Measurements from ENCODE around the gene WDR46.
"Not testable (repeated sequence)": the region's sequence is repeated elsewhere in the genome, so short reads cannot be mapped to it uniquely, and the experiment has no call there.

The WDR46 gene

DNA sequence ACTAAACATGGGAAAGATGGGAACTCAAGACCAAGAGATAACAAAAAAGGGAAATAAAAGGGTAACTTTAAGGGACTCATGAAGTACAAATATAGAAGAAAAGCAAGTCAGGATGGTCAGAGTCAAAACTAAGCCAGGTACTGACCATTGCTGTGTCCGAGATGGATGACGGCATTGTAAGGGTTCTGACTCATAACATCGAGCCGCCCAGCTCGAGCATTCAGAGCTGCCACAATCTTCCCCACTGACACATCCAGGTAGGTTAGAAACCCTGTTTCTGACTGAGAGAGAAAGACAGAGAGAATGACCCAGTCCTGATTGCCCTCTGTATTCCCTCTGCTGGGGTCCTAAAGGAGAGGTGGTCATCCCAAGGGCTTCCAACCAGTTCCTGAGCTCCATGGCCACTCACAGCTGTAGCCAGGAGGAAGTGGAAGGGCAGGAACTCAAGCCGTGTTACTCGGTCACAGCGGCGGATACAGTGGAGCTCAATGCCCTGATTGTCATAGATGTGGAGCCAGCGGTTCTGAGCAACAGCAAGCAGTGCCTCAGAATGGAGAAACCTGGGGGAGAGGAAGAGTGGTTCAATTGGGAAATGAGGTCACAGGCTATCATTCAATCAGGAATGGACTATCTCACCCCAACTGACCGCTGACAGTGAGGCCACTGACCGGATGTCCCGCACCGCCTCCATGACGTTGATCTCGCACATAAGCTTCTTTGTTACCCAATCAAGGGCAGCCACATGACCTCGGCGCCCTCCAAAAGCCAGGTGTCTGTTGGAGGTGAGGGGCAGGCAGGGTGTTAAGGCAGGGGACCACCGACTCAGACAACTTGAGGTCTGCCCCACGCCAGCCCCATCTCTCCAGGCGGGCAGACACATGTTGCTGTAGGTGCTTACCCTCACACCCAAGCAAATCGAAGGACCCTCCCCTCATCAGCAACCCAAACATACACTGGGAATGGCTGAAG, 1.8 kb downstream of the WDR46 start:
- no peak for DNase-seq

DNA sequence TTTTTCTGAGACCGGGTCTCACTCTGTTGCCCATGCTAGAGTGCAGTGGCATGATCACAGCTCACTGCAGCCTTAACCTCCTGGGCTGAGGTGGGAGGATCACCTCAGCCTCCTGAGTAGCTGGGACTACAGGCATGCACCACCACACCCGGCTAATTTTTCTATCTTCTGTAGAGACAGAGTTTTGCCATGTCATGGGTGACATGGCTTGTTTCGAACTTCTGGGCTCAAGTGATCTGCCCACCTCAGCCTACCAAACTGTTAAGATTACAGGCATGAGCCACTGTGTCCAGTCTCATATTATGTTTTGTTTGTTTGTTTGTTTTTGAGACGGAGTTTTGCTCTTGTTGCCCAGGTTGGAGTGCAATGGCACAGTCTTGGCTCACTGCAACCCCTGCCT, 3.8 kb downstream of the WDR46 start:
- DNase-seq: not testable (repeated sequence)

DNA sequence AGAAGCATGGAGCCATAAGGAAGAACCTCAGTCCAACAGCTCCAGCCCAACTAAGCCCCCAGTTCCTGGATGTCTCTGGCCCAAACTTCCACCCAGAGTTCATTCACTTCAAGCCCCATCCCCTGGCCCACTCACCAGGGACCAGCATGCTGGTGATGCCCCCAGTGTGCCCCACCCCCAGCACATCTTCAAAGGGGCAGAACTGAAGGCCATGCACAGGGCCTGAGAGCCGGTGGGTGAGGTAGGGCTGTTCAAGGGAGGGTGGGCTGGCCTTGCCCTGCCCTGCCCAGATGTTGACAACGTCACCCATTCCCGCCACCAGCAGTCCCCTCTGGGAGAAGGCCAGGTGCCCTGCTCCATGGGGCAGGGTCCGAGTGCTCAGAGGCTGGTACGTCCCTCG, 8.5 kb downstream of the WDR46 start:
- DNase-seq: no peak

DNA sequence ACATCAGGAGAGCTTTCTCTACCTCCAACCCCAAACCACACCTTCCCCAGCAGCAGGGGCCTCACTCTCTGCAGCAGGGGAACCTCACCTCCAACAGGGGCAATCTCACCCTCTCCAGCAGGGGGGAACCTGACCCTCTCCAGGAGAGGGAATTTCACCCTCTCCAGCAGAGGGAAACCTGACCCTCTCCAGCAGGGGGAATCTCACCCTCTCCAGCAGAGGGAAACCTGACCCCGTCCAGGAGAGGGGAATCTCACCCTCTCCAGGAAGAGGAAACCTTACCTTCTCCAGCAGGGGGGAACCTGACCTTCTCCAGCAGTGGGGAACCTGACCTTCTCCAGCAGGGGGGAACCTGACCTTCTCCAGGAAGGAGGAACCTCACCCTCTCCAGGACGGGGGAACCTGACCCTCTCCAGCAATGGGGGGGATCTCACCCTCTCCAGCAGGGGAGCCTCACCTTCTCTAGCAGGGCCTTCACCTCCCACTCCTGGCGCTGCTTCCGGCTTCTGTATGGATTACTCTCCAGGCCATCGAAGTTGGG, 9.0 kb downstream of the WDR46 start:
- DNase-seq: no peak

DNA sequence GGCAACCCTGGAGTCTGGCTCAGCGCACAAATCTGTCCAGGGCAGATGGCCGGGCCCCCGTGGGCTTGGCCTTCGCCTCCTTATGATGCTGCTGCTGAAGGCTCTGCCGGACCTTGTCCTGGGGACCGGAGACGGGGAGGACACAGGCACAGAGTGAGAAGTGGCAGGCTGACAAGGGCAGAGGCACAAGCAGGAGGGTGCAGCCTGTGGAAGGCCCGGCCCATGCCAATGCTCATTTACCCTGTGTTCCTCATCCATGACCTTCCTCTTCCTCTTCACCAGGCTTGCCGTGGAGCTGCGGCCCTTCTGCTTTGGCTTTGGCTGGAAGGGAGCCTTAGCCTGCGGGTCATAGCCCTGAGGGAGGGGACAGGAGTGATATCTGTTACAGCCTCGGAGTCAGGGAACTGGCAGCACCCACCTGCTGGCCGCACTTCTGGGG, 9.8 kb downstream of the WDR46 start:
- peak in 2 of 14 donors; percentile 21 to 81 for DNase-seq

DNA sequence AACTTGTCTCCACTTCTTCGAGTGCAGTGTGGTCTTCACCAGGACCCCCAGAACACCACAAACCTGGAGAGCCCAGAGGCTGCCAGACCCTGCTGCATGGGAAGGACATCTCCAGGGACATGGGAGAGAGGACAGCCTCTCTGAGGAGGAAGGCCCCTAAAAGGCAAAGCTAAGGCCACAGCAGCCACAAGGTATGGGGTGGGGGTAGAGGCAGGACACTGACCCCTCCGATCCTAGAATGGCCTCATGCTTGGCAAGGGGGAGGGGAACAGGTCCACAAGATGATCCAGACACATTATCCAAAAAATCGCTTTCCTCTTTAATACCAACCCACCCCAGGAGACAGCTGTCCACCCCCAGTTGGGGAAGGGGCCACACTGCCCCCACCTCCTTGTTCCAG, 10.2 kb downstream of the WDR46 start:
- no peak for DNase-seq

DNA sequence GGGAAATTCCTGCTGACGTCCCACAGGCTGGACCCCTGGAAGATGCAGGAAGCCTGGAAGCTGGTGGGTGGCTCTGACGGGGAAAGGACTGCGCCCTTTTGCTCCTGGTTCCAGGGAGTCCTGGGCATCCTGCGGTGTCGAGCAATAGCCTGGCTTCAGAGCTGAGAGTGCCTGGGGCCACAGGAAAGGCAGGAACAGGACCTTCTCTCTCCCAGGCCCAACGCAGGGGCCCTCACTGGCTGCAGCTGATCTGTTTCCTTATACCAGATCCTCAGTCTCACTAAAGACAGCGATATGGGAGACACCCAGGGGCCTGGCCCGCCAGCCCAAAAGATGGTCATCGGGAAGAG, 10.7 kb downstream of the WDR46 start:
- no peak for DNase-seq

DNA sequence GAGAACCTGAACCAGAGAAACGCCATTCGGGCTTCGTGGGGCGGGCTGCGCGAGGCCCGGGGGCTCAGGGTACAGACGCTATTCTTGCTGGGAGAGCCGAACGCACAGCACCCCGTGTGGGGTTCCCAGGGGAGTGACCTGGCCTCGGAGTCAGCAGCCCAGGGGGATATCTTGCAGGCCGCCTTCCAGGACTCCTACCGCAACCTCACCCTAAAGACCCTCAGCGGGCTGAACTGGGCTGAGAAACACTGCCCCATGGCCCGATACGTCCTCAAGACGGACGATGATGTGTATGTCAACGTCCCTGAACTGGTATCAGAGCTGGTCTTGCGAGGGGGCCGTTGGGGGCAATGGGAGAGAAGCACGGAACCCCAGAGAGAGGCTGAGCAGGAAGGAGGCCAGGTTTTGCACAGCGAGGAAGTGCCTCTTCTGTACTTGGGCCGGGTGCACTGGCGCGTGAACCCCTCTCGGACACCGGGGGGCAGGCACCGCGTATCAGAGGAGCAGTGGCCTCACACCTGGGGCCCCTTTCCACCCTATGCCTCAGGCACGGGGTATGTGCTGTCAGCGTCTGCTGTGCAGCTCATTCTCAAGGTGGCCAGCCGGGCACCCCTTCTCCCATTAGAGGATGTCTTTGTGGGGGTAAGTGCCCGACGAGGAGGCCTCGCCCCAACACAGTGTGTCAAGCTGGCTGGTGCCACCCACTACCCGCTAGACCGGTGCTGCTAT, 11.2 kb downstream of the WDR46 start:
- DNase-seq: peak in 1 of 14 donors; percentile 32

DNA sequence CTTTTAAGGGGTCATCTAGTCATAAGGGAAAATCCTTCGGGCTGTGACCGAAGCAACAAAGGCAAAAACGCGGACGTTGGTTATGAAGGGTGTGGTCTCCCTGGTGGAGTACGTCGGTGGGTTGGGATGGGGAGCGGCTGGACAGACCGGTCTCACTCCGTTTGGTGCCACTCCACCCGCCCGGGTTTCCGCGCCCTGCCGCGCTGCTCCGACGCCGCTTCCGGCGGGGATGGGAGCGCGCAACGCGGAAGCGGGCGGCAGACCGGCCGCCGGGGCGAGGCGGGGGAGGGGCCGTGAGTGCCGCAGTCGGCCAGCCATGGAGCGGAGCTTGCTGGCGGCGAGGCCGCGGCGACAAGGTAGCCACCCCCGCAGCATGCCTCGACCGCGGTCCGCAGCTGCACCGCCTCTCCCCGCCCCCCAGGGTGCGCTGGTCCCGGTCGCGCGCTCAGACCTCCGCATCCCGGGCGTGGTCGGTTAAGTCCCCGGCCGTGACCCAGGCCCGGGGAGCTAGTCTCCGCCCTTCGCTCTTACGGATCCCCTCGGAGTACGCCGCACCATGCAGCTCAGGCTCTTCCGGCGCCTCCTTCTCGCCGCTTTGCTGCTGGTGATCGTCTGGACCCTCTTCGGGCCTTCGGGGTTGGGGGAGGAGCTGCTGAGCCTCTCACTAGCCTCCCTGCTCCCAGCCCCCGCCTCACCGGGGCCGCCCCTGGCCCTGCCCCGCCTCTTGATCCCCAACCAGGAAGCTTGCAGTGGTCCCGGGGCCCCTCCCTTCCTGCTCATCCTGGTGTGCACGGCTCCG, 12.0 kb downstream of the WDR46 start, which contains the start of gene B3GALT4:
Gene B3GALT4 (plus strand): TSS at position 260 of the 799 bp plus-strand sequence. CDS start 297 bp downstream, at position 557.
- DNase-seq: peak in 12 of 14 donors; percentile 12 to 78 (median 58)

DNA sequence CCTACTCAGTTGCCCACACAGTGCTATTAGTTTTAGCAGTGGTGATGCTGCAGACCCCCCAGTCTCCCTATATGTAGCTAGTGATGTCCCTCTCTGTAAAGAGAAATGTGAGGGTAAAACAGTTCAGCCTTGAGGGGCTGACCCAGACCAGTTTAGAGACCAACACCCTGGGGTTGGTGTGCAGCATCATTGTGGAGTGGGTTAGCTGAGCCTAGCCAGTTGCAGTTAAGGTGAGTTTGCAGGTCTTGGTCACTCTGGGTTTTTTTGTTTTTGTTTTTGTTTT, 12.5 kb downstream of the WDR46 start:
- DNase-seq: no peak

DNA sequence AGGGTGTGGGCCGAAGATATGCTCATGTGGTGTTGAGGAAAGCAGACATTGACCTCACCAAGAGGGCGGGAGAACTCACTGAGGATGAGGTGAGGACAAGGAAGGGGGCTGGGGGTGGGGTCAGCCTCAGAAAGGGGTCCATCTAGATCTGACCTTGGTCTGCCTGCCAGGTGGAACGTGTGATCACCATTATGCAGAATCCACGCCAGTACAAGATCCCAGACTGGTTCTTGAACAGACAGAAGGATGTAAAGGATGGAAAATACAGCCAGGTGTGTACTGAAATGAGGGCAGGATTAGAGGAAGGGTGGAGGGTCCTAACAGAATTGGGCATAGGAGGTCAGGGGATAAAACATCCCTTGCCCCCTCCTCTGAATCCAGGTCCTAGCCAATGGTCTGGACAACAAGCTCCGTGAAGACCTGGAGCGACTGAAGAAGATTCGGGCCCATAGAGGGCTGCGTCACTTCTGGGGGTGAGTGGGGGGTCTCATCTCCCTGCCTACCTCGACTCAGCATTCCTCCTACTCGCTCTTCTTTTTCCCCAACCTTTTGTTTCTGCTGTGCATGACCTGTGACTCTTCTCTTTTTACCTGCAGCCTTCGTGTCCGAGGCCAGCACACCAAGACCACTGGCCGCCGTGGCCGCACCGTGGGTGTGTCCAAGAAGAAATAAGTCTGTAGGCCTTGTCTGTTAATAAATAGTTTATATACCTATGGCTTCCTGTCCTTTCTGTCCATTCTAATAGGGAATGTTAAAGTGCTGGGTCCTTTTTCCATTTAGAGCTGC, 13.1 kb downstream of the WDR46 start:
- DNase-seq: not testable (repeated sequence)

DNA sequence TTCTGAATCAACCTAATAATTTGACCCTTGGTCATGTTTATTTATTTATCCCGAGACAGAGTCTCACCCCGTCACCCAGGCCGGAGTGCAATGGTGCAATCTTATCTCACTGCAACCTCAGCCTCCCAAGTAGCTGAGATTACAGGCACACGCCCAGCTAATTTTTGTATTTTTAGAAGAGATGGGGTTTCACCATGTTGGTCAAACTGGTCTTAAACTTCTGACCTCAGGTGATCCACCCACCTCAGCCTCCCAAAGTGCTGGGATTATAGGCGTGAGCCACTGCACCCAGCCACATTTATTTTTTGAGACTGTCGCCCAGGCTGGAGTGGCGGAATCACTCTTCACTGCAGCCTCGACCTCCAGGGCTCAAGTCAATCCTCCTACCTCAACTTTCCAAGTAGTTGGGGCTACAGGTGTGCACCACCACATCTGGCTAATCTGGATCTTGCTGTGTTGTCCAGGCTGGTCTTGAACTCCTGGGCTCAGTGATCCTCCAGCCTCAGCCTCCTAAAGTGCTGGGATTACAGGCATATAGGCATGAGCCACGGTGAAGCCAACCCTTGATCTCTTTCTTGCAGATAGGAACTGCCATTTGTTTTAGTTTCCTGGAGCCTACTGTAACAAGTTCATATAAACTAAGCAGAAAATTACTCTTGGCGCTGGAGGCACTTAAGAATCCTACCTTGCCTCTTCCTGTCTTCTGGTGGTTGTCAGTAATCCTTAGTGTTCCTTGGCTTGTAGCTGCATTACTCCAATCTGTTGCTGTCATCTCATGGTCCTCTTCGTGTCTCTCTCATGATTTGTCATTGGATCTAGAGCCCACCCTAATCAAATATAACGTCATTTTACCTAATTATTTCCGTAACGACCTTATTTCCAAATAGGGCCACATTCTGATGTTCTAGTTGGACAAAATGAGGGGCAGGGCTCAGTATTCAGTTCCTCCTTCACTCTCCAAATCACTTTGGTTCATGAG, 14.8 kb downstream of the WDR46 start:
- DNase-seq: no peak

DNA sequence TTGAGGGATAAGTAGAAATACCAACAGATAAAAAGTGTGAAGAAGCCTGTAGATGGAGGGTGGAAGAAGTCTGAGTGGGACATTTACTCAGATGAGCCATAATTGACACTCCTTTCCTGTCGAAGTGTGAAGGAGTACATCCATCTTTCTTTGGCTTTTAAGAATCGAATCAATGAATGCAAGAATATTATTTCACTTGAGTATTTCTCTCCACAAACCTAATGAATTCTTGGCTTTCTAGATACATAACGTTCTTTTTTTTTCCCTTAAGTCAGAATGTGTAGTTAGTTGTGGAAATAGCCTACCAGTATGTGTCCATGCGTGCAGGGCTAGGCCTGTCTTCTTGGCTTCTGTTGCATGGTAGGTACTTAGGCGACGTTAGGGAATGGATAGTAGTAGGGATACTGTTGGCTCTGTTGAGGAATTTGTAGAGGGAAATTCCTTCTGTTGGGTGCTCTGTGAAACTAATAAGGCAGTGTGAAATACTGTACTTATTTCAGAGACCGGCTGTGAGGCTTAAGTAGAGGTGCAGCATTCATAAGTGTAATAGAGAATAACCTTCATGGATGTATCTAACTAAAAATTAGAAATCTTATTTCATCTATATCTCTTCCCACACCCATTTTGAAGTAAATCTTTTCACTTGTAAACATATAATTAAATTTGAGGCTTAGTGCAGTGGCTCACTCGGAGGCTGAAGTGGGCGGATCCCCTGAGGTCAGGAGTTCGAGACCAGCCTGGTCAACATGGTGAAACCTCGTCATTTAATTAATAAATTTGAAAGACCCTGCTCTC, 15.7 kb downstream of the WDR46 start:
- DNase-seq: no peak

DNA sequence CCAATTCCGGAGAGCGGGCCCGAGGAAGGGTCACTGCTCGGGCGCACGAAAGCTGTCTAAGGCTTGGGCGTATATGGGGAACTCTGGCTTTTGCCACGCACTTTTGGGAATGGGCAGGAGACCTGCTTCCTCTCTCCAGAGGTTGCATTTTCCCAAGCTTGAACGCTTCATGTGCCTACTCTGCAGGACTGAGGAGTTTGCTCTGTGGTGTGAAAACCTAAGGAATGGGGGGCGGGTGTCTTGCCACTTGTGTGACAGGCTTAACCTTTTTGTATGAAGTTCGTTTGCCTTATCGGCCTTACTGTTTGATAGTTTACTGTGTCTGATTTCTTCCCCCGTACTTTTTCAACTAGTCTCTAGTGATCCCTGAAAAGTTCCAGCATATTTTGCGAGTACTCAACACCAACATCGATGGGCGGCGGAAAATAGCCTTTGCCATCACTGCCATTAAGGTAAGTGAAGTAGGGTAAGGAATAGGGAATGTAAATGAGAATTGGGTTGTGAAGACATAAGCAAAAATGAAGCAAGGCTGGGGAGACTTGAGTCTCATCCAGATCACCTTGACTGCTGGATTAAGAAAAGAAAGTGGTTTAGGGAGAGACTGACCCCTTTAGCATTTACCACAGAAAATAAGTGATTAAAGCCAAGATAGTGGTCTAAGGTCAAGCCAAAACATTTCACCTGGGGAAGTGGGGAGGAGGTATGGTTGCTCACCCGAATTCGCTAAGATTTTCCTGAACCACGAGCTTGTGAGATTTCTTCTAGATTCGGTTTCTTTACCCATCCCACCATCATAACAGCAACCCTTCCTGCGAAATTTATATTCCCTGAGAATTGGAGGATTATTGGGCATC, 16.5 kb downstream of the WDR46 start:
- no peak for DNase-seq

DNA sequence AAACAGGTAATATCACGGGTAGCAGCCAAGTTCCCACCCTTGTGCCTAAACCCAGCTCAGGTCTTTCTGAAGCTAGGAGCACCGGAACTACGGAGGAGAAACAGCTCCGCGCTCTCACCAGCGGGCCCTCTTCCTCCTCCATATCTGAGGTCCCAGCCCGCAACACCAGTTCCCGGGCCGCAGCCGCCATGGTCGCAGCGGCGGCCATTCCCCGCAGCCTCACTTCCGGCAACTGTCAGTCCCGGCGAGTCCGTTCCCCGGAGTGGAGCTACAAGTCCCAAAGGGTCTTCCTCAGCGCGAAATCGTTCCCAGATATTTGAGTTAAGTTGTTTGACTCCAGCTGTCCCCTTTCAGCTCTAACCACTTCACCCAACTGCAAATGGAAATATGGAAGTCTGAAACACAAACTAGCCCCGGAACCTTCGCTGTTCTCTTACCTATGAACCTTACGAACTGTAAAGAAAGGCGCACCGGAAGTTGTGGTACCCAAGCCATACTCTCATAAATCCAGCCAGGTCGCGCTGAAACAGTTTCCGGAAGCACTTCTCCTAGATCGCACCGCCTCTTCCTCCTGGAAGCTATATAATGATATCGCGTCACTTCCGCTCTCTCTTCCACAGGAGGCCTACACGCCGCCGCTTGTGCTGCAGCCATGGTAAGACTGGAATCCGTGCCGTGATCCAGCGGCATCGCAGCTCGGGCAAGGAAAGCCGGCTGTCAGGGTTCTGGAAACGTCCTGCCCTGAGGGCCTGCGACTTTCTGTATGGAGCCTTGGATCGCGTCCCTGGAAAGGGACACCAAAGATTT, 17.4 kb downstream of the WDR46 start, which contains the start of the genes RPS18 and VPS52:
Gene RPS18 (plus strand): TSS at position 608 of the 807 bp plus-strand sequence. CDS start 45 bp downstream, at position 653.
Gene VPS52 (minus strand): TSS at position 409 of the 807 bp plus-strand sequence. CDS start 201 bp downstream, at position 208.
- DNase-seq: peak; percentile 76 to 97 (median 90)

DNA sequence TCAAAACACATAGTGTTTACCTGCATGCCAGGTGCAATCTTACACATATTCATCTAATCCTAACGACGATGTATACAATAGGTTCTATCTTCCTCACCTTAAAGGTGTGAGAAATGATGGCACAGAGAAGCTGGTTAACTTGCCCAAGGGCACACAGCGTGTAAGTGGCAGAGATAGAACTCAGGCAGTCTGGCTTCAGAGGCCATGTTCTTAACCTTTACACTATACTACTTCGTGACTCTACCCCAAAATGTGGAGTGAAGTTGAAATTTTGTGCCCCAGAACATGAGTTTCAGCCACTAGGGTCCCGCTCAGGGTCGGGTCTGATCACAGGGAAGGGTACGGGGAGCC, 17.9 kb downstream of the WDR46 start:
- DNase-seq: peak in 1 of 14 donors; percentile 43

DNA sequence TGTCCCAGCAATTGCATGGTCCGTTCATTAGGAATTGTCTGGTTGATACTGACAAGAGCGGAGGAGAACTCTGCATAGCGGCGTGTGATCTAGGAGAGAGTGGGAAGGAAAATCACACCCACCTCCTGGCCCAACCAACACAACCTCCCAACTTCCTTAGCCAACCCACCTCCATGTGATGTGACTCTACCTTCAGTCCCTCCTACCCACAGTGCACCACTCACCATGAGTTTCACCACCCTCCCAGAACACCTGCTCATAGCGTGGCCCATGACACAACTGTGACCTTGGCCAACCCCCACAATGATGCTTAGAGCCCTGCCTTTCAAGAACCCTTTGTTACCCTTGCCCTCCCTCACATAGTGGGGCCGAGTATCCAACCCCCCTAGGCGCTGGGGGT, 25.0 kb downstream of the WDR46 start:
- DNase-seq: no peak
